Neural cell (in vitro differentiated cells): ENCODE measurements around the gene ZNF41. TPM values are rescaled to one million over a fixed set of nuclear protein-coding genes. Genes with fewer than 3 reads are reported as not detected.

Source experiments
- H2AFZ ChIP-seq: fragments of 200-600, 300-800 bp; sonication (generic), shearing (Covaris generic); 2 replicates; pipeline ENCODE4 v1.6.0; 2014; ENCODE audit warnings: low read depth, mild to moderate bottlenecking, antibody characterized with exemption, low read length, moderate library complexity
- H3F3A ChIP-seq: fragments of 200-600 bp; shearing (Covaris generic); 2 replicates; pipeline ENCODE4 v1.6.1; 2016; ENCODE audit warnings: mild to moderate bottlenecking, moderate library complexity, mixed read lengths, antibody characterized with exemption, low read length; ENCODE audit not compliant: insufficient read depth, poor library complexity, severe bottlenecking
- H3K27ac ChIP-seq: fragments of 200-600, 300-800 bp; sonication (generic), shearing (Covaris generic); 2 replicates; pipeline ENCODE4 v1.5.1; 2014; ENCODE audit warnings: mild to moderate bottlenecking, low read length, moderate library complexity
- H3K27me3 ChIP-seq: fragments of 300-800, 200-600 bp; sonication (generic), shearing (Covaris generic); 2 replicates; pipeline ENCODE4 v1.6.0; 2014; ENCODE audit warnings: mild to moderate bottlenecking, low read depth, low read length, moderate library complexity; ENCODE audit not compliant: insufficient read depth
- H3K36me3 ChIP-seq: fragments of 300-800, 200-600 bp; sonication (generic), shearing (Covaris generic); 2 replicates; pipeline ENCODE4 v1.5.1; 2014; ENCODE audit warnings: mild to moderate bottlenecking, antibody characterized with exemption, low read length, moderate library complexity; ENCODE audit not compliant: insufficient read depth
- H3K4me2 ChIP-seq: fragments of 300-800, 200-600 bp; sonication (generic), shearing (Covaris generic); 2 replicates; pipeline ENCODE4 v1.6.0; 2014; ENCODE audit warnings: mild to moderate bottlenecking, low read length
- H3K4me3 ChIP-seq: fragments of 300-800, 200-600 bp; sonication (generic), shearing (Covaris generic); 2 replicates; pipeline ENCODE4 v1.5.1; 2014; ENCODE audit warnings: mild to moderate bottlenecking, low read length, moderate library complexity
- H3K79me2 ChIP-seq: fragments of 200-600 bp; shearing (Covaris generic); replicated peaks from 2 replicates; pipeline ENCODE4 v1.6.0; 2014; ENCODE audit warnings: mild to moderate bottlenecking, low read length, moderate library complexity; ENCODE audit not compliant: insufficient read depth
- H3K9ac ChIP-seq: fragments of 300-800, 200-600 bp; sonication (generic), shearing (Covaris generic); 2 replicates; pipeline ENCODE4 v1.6.1; 2016; ENCODE audit warnings: mild to moderate bottlenecking, low read length, mixed read lengths
- H3K9me2 ChIP-seq: fragments of 200-600 bp; shearing (Covaris generic); 2 replicates; pipeline ENCODE4 v1.6.1; 2016; ENCODE audit warnings: mild to moderate bottlenecking, low read length, mixed read lengths; ENCODE audit not compliant: insufficient read depth
- H3K9me3 ChIP-seq: fragments of 200-600, 300-800 bp; sonication (generic), shearing (Covaris generic); 2 replicates; pipeline ENCODE4 v1.6.1; 2016; ENCODE audit warnings: mild to moderate bottlenecking, mixed run types, low read length, moderate library complexity, mixed read lengths
- H4K20me1 ChIP-seq: fragments of 200-600 bp; shearing (Covaris generic); 2 replicates; pipeline ENCODE4 v1.6.1; 2016; ENCODE audit warnings: mild to moderate bottlenecking, mixed run types; ENCODE audit not compliant: insufficient read depth
- EP300 ChIP-seq: fragments of 450-650 bp; conservative IDR thresholded peaks from 2 replicates; pipeline ENCODE4 v1.6.1; 2014; ENCODE audit warnings: antibody characterized with exemption, mild to moderate bottlenecking, moderate library complexity; ENCODE audit not compliant: poor library complexity, severe bottlenecking
- EZH2 ChIP-seq: fragments of 200-600, 300-800 bp; shearing (Covaris generic), sonication (generic); IDR thresholded peaks from 2 replicates; pipeline ENCODE4 v1.6.1; 2014; ENCODE audit warnings: antibody characterized with exemption, low read length, borderline replicate concordance, mild to moderate bottlenecking; ENCODE audit not compliant: insufficient read depth, poor library complexity, severe bottlenecking
- MXI1 ChIP-seq: fragments of 450-650 bp; conservative IDR thresholded peaks from 2 replicates; pipeline ENCODE4 v1.6.1; 2014; ENCODE audit warnings: antibody characterized with exemption, mild to moderate bottlenecking; ENCODE audit not compliant: poor library complexity, severe bottlenecking
- POLR2AphosphoS5 ChIP-seq: IDR thresholded peaks from 2 replicates; pipeline ENCODE4 v1.6.1; 2012
- RAD21 ChIP-seq: fragments of 450-650 bp; conservative IDR thresholded peaks from 2 replicates; pipeline ENCODE4 v1.6.1; 2014; ENCODE audit warnings: antibody characterized with exemption, mild to moderate bottlenecking, moderate library complexity
- SMC3 ChIP-seq: fragments of 450-650 bp; conservative IDR thresholded peaks from 2 replicates; pipeline ENCODE4 v1.6.1; 2014; ENCODE audit warnings: antibody characterized with exemption, mild to moderate bottlenecking, moderate library complexity; ENCODE audit not compliant: poor library complexity
- TAF1 ChIP-seq: IDR thresholded peaks from 2 replicates; pipeline ENCODE4 v1.6.1; 2012; ENCODE audit warnings: low read depth
- polyA plus RNA-seq: library from polyadenylated mRNA; depleted of rRNA; stranded (reverse); fragments of >200 nt; gene quantifications from 2 replicates; pipeline ENCODE4 v1.2.3, GENCODE V29; 2014
- TF ChIP-seq, protein P1 (sequence below): IDR thresholded peaks from 2 replicates; pipeline ENCODE4 v1.6.1; 2012; ENCODE audit warnings: borderline replicate concordance
- TF ChIP-seq, protein P2 (sequence below): fragments of 450-650 bp; IDR thresholded peaks from 2 replicates; pipeline ENCODE4 v1.5.1; 2014; ENCODE audit warnings: antibody characterized with exemption, mild to moderate bottlenecking, moderate library complexity; ENCODE audit not compliant: poor library complexity, severe bottlenecking

The ZNF41 gene
- polyA plus RNA-seq, 1 donor from 2014 or later = 7.9 TPM

DNA sequence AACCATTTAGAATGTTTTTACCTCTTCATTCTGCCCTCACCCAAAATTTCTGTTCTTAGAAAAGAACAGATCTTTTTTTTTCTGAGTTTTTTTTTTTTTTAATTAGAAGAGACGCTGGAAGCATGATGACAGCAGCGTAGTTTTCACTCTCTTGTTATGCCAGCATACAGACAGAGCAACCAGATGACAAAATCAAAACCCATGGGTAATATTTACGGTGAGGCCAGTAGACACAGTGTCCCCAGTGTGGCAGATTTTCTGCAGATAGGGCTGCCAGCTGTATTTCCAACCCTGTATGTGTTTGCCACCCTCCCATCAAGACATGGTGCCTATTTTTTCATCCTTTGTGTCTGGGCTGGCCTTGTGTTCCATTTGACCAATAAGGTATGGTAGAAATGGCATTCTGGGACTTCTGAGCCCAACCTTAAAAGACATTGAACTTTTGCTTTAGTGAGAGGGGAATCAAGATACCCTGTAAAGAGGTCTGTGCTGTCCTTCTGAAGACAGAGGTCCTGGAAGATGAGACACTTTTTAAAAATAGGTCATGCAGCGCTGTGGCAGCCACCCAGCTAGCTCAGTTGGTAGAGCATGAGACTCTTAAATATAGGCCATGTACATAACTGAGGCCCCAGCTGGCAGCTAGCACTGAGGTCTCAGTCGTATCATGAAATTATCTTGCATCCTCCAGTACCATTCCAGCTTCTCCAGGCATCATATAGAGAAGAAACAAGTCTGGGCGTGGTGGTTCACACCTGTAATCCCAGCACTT is 6.7 kb upstream of the ZNF41 start:
- Histone ChIP-seq H3K9me3 (no peaks in the 10 kb centered on the region), H3K27ac (no peak overlapping the region), H3K79me2 (no peaks in the 10 kb centered on the region), H3F3A (no peaks in the 10 kb centered on the region), H3K9me2 (no peaks in the 10 kb centered on the region), H3K27me3 (no peaks in the 10 kb centered on the region), H4K20me1 (no peaks in the 10 kb centered on the region), H3K4me3 (no peak overlapping the region), H3K9ac (no peak overlapping the region), H3K36me3 (no peaks in the 10 kb centered on the region), H2AFZ (no peak overlapping the region), H3K4me2 (no peak overlapping the region)
- no peak for TF ChIP-seq POLR2AphosphoS5
- TF ChIP-seq, protein P1, sequence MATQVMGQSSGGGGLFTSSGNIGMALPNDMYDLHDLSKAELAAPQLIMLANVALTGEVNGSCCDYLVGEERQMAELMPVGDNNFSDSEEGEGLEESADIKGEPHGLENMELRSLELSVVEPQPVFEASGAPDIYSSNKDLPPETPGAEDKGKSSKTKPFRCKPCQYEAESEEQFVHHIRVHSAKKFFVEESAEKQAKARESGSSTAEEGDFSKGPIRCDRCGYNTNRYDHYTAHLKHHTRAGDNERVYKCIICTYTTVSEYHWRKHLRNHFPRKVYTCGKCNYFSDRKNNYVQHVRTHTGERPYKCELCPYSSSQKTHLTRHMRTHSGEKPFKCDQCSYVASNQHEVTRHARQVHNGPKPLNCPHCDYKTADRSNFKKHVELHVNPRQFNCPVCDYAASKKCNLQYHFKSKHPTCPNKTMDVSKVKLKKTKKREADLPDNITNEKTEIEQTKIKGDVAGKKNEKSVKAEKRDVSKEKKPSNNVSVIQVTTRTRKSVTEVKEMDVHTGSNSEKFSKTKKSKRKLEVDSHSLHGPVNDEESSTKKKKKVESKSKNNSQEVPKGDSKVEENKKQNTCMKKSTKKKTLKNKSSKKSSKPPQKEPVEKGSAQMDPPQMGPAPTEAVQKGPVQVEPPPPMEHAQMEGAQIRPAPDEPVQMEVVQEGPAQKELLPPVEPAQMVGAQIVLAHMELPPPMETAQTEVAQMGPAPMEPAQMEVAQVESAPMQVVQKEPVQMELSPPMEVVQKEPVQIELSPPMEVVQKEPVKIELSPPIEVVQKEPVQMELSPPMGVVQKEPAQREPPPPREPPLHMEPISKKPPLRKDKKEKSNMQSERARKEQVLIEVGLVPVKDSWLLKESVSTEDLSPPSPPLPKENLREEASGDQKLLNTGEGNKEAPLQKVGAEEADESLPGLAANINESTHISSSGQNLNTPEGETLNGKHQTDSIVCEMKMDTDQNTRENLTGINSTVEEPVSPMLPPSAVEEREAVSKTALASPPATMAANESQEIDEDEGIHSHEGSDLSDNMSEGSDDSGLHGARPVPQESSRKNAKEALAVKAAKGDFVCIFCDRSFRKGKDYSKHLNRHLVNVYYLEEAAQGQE = no peak
- TF ChIP-seq, protein P2, sequence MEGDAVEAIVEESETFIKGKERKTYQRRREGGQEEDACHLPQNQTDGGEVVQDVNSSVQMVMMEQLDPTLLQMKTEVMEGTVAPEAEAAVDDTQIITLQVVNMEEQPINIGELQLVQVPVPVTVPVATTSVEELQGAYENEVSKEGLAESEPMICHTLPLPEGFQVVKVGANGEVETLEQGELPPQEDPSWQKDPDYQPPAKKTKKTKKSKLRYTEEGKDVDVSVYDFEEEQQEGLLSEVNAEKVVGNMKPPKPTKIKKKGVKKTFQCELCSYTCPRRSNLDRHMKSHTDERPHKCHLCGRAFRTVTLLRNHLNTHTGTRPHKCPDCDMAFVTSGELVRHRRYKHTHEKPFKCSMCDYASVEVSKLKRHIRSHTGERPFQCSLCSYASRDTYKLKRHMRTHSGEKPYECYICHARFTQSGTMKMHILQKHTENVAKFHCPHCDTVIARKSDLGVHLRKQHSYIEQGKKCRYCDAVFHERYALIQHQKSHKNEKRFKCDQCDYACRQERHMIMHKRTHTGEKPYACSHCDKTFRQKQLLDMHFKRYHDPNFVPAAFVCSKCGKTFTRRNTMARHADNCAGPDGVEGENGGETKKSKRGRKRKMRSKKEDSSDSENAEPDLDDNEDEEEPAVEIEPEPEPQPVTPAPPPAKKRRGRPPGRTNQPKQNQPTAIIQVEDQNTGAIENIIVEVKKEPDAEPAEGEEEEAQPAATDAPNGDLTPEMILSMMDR = no peak
- TF ChIP-seq MXI1 = no peak
- no peak for TF ChIP-seq EZH2
- no peak for TF ChIP-seq TAF1

DNA sequence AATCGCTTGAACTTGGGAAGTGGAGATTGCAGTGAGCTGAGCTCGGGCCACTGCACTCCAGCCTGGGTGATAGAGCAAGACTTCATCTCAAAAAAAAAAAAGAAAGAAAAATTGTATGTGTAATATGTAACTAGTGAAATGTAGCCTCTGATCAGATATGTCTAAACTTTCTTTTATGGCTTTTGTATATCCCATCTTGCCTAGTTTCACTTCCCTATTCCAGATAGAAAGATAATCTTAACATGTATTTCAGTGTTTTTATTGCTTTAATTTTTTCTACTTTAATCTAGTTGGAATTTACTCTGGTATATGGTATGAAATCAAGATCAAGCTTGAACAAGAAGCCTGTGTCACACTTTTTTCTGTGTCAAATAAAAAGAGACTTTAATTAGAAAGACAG is 1.9 kb upstream of the ZNF41 start:
- no peaks in the 10 kb centered on the region for H3K36me3 ChIP-seq
- no peak overlapping the region for H3K27ac ChIP-seq
- TF ChIP-seq MXI1 = no peak
- no peak for TF ChIP-seq RAD21
- no peak for TF ChIP-seq TAF1
- no peak for TF ChIP-seq EP300
- TF ChIP-seq SMC3 = no peak
- TF ChIP-seq, protein P2 = no peak
- TF ChIP-seq, protein P1 = no peak
- no peak for TF ChIP-seq POLR2AphosphoS5
- no peak for TF ChIP-seq EZH2
- H3K4me3 ChIP-seq = peak overlapping the region; percentile 72
- H4K20me1 ChIP-seq = no peaks in the 10 kb centered on the region
- H3K9me2 ChIP-seq = no peaks in the 10 kb centered on the region
- H3K9me3 ChIP-seq = no peaks in the 10 kb centered on the region
- no peak overlapping the region for H3K9ac ChIP-seq
- H3K27me3 ChIP-seq = no peaks in the 10 kb centered on the region
- H3K79me2 ChIP-seq = peaks cover 7% of the 10 kb centered on the region
- H3K4me2 ChIP-seq = no peak overlapping the region
- H2AFZ ChIP-seq = no peak overlapping the region
- H3F3A ChIP-seq = no peaks in the 10 kb centered on the region
